ENCODE data around the gene PTGR3.

Gene PTGR3

DNA sequence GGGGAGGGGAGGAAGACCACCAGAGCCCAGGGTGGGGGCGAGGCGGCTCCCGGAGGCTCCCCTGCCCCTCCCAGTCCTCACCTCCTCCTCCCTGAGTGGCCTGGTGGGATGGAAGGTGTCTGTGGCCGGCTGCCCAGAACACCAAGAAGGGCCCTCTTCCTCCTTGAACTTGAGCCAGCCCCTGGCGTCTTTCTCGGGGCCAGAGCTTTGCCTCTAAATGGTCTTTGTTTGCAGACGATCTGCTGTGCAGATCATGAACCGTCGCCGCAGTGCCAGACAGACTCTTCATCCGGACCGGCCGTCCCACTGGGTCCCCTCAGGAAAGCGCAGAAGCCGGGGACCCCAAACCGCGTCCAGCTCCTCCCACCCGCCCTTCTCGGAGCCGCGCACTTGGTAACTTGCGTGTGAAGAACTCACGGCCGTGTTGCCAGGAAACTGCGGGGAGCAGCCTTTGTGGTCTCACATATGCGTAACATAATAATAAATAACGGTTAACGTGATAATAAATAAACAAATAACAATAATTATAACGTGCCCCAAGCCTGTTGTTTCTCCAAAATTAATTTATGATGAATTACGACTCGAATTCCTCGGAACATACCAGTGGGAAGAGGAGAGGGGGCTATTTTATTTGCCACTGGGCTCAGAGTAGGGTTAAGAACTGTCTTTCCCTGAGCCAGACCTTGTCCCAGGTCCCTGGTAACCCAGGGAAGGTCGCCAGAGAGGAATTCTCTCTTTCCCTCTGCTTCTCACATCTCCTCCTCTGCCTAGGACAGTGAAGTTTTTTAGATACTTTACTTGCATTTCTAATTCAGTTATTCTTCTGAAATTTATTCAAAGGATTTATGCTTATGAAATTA lies 41.0 kb downstream of the PTGR3 start:
- no peak for DNase-seq

DNA sequence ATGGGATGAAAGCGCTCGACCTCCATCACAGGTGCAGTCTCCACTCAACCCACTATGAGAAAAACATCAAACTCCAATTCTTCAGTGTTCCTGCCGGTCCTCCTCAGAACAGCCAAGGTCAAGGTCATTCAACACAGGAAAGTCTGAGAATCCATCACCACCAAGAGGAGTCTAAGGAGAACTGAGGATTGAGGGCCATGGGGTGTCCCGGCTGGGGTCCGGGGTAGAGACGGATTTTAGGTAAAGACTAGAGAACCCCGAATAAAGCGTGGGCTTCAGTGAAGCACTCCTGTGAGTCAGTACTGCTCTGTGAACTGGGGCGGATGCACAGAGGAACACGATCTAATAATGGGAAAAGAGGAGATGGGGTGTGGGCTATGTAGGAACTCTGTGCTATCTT lies 41.8 kb downstream of the PTGR3 start:
- DNase-seq, result no peak

DNA sequence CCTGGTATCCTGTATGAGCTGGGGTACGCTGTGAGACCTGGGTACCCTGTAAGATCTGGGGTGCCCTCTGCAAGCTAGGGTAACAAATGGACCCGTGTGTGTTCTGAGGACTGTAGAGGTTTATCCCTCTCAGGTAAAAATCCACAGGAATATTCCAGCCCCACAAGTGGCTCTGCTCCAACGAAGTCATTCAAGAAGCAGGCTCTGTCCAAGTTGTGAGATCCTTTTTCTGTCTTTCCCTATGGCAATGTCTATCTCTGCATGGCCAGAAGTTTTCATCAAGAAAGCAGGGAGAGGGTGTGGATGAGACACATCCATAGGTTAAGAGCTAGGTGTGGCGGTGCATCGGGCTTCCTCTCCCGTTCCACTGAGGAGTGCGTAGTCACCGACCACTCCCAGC lies 43.0 kb downstream of the PTGR3 start:
- no peak for DNase-seq

DNA sequence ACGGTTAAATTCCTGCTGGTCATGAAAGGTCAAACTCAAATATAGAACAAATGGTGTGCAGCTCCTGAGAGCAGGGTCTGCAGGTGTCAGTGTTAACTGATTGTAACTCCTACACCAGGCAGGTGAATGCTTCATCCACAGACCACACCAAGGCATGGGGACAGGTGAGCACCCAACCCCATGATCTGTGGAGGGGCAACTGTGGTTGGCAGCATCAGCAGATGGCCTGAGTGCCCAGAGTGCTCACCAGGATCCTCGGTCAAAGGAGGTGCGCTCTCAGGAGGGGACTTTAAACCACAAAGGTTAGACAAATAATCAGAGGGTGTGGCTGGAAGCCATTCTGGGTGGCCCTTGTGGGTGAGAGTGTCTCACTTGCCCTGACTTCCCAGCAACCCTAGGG lies 44.5 kb downstream of the PTGR3 start:
- no peak for DNase-seq

DNA sequence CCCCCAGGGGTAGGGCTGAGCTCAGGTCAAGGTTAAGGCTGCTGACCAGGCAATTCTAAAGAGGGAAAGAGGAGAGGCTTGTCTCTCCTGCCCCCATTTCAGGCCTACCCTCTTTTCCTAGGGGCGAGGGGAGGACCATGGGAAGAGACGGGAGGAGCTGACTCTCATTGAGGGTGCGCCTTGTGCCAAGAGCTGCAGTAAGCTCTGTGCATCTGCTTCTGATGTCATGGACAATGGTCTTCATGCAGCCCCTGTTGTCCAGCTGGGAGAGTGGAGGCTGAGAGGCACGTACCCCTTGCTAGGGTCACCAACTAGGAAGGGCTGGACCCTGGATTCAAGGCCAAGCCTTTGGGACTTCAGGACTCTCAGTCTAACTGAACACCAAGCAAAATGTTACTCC lies 45.2 kb downstream of the PTGR3 start:
- DNase-seq, result no peak

DNA sequence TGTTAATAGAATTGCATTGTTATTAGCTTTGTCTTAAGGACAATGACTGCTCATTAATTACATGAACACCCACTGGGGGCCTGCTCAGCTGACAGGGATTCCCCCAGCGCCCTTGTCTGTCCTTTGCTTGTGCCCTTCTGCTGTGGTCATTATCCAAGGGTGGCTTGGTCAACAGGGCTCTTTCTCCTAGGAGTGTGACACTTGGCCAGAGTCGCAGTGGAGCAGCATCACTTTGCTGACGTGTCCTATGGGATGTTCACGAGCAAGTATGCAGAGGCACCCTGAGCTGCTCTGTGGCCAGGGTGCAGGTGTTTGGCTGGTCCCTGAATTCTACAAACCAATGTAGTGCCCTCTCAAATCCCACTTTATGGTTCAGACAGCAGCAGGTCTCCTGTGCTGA lies 46.0 kb downstream of the PTGR3 start:
- DNase-seq, result no peak

DNA sequence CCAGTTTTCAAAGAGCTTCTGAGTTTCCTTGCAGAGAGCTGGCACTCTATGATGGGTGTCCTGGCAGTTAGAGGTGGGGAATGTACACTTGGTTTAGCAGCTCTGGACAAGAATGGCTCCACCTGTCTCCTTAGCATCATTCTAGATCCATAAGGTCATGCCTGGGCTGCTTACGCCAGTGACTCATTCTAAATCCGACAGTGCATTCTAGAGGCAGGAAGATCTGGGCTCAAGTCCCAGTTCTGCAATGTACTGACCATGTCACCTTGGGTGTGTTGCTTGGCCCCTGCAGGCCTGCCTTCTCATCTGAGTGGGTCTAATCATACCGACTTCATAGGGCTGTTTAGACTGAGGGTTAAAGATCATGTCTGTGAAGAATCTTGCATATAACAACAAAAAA lies 46.5 kb downstream of the PTGR3 start:
- DNase-seq, result no peak

DNA sequence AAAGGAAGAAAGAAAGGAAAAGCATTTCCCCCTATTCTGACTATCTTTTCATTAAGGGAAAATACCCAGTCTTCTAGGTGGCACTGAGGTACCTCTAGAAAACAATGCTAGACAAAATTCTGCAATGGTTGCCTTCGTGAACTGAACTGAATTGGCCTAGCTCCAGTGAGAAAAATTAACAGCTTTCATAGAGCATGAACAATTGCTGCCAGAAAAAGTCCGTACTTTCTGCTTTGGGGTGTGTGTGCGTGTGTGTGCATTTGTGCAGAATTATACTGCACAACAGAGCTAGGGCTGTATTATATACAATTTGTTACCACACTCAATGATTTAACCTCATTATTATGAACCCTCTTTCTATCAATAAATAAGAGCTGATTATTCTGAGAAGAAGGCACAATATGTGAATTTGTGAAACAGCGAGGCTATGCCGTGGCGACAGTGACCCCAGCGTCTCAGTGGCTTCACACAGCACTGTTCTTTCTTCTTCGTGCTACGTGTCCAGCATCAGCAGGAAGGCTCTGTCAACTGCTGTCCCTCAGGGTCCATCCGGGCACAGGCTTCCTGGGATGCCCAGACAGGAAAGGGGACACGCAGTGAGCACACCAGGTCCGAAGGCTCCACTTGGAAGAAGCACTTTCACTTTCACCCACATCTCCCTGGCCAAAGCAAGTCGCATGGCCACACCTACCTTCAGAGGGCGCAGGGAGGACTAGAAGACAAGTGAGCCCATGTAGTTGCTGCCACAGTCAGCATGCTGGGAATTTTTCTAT lies 47.5 kb downstream of the PTGR3 start:
- DNase-seq, result peak; percentile 32

DNA sequence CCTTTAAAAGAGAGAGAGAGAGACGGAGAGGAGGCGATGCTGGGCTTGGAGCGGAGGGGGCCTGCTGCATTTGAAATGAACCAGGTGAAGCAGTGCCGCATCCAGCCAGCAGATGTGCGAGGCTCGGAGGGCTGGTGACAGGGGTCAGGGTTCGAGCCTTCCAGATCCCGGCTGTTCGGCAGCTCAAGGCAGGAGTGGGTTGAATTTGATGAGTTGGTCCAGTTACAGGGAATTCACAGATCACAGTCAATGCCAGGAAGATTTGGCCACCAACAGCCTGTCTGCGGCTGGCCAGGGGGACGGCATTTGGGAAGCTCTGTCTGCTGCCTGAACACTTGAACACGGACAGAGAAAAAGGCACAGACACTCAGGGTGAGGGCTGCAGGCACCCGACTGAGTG lies 48.6 kb downstream of the PTGR3 start:
- no peak for DNase-seq

DNA sequence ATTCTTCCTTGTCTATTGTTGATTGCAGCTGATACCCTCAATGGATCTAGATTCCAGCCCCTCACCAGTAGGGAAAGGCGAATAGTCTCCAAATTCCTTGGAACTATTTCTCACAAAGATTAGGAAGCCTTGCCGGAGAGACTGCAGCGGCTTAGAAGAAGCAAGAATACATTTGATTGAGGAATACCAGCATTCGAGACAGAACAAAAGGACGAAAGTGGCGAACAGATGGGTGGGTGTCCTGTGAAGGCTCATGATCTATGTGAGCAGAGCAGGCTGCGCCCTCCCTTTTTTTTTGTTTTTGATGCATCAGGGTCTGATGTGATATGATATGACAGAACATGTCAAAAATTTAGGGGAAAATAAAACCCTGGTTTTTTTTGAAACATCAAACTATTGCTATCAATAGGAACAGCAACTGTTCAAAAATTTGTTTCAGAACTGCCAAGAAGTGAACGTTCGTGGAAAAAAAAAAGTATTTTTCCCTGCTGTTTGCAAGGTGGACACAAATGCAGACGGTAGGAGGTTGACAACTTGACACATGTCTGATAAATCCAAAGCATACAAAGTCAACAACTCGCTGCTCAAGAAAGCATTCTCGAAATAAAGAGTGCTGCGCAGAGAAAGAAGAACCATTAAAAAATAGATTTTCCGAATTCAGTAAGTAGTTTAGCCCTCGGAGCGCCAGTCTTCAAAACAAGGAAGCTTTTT lies 49.1 kb downstream of the PTGR3 start:
- no peak for DNase-seq

DNA sequence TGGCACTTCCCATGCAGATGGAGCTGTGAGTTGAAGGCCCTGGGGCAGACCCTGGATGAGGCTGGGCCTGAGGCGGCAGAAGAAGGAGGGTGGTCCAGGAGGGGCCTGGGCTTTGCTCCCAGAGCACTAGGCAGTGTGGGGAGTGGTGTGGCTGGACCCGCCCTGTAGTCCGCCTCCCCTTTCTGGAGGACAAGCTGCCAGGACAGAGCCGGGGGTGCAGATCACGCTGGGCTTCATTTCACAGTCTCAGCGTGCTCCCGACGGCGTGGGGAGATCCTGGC lies 49.8 kb downstream of the PTGR3 start:
- DNase-seq, result no peak
